IMR-90 (cell line): ENCODE measurements around the gene TGFBRAP1. TPM values are rescaled to one million over a fixed set of nuclear protein-coding genes. Genes with fewer than 3 reads are reported as not detected.

Experiments
- POLR2A ChIP-seq: IDR thresholded peaks from 2 replicates; pipeline ENCODE4 v1.6.1; 2012; ENCODE audit warnings: mild to moderate bottlenecking, low read depth, low read length
- USF2 ChIP-seq: fragments of 150-350 bp; IDR thresholded peaks from 2 replicates; pipeline ENCODE4 v1.6.1; 2017; ENCODE audit warnings: mild to moderate bottlenecking, antibody characterized with exemption, low read length, low read depth
- polyA plus RNA-seq, 3 experiments: library from polyadenylated mRNA; depleted of rRNA; stranded (reverse); fragments of >200 nt; gene quantifications; 2 replicates each; pipeline ENCODE4 v1.2.3, GENCODE V29; 2012; ENCODE audit warnings: low replicate concordance in 1 of 3
- total RNA-seq: library from RNA; depleted of rRNA; stranded (reverse); fragments of >200 nt; gene quantifications from 2 replicates; pipeline ENCODE4 v1.2.3, GENCODE V29; 2012
- TF ChIP-seq, protein P1 (sequence below): conservative IDR thresholded peaks from 2 replicates; pipeline ENCODE4 v1.5.1; 2012; ENCODE audit warnings: mild to moderate bottlenecking, low read depth, low read length, improper control_type of control experiment

TGFBRAP1 gene
- total and polyA plus RNA-seq, 2 of the 4 experiments (the other 2 are of a cell fraction), result 7.2 to 10.4 TPM

GRCh38 chr2:105368759-105369408 lies 39.3 kb upstream of the TGFBRAP1 start (continued):
- TF ChIP-seq, protein P1, sequence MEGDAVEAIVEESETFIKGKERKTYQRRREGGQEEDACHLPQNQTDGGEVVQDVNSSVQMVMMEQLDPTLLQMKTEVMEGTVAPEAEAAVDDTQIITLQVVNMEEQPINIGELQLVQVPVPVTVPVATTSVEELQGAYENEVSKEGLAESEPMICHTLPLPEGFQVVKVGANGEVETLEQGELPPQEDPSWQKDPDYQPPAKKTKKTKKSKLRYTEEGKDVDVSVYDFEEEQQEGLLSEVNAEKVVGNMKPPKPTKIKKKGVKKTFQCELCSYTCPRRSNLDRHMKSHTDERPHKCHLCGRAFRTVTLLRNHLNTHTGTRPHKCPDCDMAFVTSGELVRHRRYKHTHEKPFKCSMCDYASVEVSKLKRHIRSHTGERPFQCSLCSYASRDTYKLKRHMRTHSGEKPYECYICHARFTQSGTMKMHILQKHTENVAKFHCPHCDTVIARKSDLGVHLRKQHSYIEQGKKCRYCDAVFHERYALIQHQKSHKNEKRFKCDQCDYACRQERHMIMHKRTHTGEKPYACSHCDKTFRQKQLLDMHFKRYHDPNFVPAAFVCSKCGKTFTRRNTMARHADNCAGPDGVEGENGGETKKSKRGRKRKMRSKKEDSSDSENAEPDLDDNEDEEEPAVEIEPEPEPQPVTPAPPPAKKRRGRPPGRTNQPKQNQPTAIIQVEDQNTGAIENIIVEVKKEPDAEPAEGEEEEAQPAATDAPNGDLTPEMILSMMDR, result no peak
- TF ChIP-seq USF2 (no peak), POLR2A (no peak)
